HG03469 (cell line): ENCODE measurements around the gene FSIP1.

Experiments
- ATAC-seq: cut with Tn5 transposase; IDR thresholded peaks from one replicate; pipeline ENCODE4 v1.9.1; 2021; ENCODE audit warnings: mild to moderate bottlenecking, moderate library complexity, moderate number of reproducible peaks; ENCODE audit not compliant: unreplicated experiment

The FSIP1 gene

GRCh38 chr15:39597751-39598185, 184.9 kb downstream of the FSIP1 start:
- no peak for ATAC-seq

- ATAC-seq, result no peak
These were observed 185.3 kb downstream of the FSIP1 start for GRCh38 chr15:39597336-39597735.

GRCh38 chr15:39596358-39597051, 186.1 kb downstream of the FSIP1 start:
- no peak for ATAC-seq

GRCh38 chr15:39595338-39596221, 187.1 kb downstream of the FSIP1 start:
- no peak for ATAC-seq

GRCh38 chr15:39594446-39595337, 187.9 kb downstream of the FSIP1 start:
- ATAC-seq, result no peak

- ATAC-seq, result no peak
These were observed 188.8 kb downstream of the FSIP1 start for GRCh38 chr15:39593656-39594445.

GRCh38 chr15:39593071-39593655, 189.5 kb downstream of the FSIP1 start:
- no peak for ATAC-seq

GRCh38 chr15:39592500-39592899, 190.1 kb downstream of the FSIP1 start:
- no peak for ATAC-seq

- no peak for ATAC-seq
These were observed 190.7 kb downstream of the FSIP1 start for GRCh38 chr15:39591896-39592315.

- ATAC-seq, result no peak
These were observed 191.3 kb downstream of the FSIP1 start for GRCh38 chr15:39591141-39591895.

GRCh38 chr15:39589815-39590644, 192.6 kb downstream of the FSIP1 start:
- ATAC-seq, result no peak

GRCh38 chr15:39589193-39589814, 193.3 kb downstream of the FSIP1 start:
- no peak for ATAC-seq

- no peak for ATAC-seq
These were observed 194.0 kb downstream of the FSIP1 start for GRCh38 chr15:39588531-39589192.

GRCh38 chr15:39587731-39588530, 194.7 kb downstream of the FSIP1 start:
- no peak for ATAC-seq

- no peak for ATAC-seq
These were observed 195.4 kb downstream of the FSIP1 start for GRCh38 chr15:39587096-39587721.
